Liver (tissue), 3 donors: ENCODE data around the gene MDM2.

ENCODE experiments used
- ATF3 ChIP-seq: IDR thresholded peaks from 2 replicates; pipeline ENCODE4 v1.6.1; 2016; ENCODE audit warnings: antibody characterized with exemption
- CTCF ChIP-seq: fragments of 150-350 bp; IDR thresholded peaks from 2 replicates; pipeline ENCODE4 v1.5.1; 2017; ENCODE audit warnings: improper control_type of control experiment, low read depth, low read length; ENCODE audit not compliant: missing input control
- FOXA1 ChIP-seq: IDR thresholded peaks from 2 replicates; pipeline ENCODE4 v1.6.1; 2016; ENCODE audit warnings: antibody characterized with exemption
- HNF4G ChIP-seq: IDR thresholded peaks from 2 replicates; pipeline ENCODE4 v1.6.1; 2016; ENCODE audit warnings: antibody characterized with exemption
- JUND ChIP-seq, 2 donors: IDR thresholded peaks; 2 replicates each; pipeline ENCODE4 v1.6.1; 2016; ENCODE audit warnings: antibody characterized with exemption in 2 of 2
- RAD21 ChIP-seq, 2 donors: IDR thresholded peaks; 2 replicates each; pipeline ENCODE4 v1.6.1; 2016; ENCODE audit warnings: antibody characterized with exemption in 2 of 2, mild to moderate bottlenecking in 2 of 2
- REST ChIP-seq: IDR thresholded peaks from 2 replicates; pipeline ENCODE4 v1.6.1; 2016; ENCODE audit warnings: antibody characterized with exemption, mild to moderate bottlenecking
- YY1 ChIP-seq: IDR thresholded peaks from 2 replicates; pipeline ENCODE4 v1.6.1; 2016; ENCODE audit warnings: antibody characterized with exemption, mild to moderate bottlenecking
- donor health status: healthy.
- donor health status: healthy.

GRCh38 chr12:68870011-68870410 is 62.0 kb downstream of the MDM2 start:
- no peak for TF ChIP-seq CTCF
- no peak for TF ChIP-seq FOXA1
- TF ChIP-seq ATF3, result no peak
- TF ChIP-seq HNF4G, result no peak
- TF ChIP-seq YY1, result no peak
- no peak for TF ChIP-seq RAD21 (IDR thresholded peaks at IDR 0.05)
- no peak for TF ChIP-seq JUND (IDR thresholded peaks at IDR 0.05)
- TF ChIP-seq REST, result no peak
